SK-N-SH (cell line): ENCODE data around the gene KLC4. TPM values are rescaled to one million over a fixed set of nuclear protein-coding genes. Genes with fewer than 3 reads are reported as not detected.

Experiments
- CTCF ChIA-PET: fragments of 300-600, 350-600 bp; formaldehyde crosslinking; extraction: SDS; loops from one replicate; lab custom pipeline; 2021; lab: Yijun Ruan, JAX
- POLR2A ChIA-PET: fragments of 350-600 bp; sonication (Branson Sonifier 250); formaldehyde crosslinking; extraction: SDS; loops from one replicate; lab custom pipeline; 2020; ENCODE audit warnings: antibody characterized with exemption, inconsistent platforms; lab: Yijun Ruan, JAX
- DNase-seq: peaks from one replicate; pipeline ENCODE4 v3.0.0; 2012
- H2AFZ ChIP-seq: fragments of 200-600 bp; sonication (generic); 2 replicates; pipeline ENCODE4 v1.8.1; 2016; ENCODE audit warnings: antibody characterized with exemption, mild to moderate bottlenecking, low read depth
- H3F3A ChIP-seq: fragments of 200-600 bp; sonication (generic); replicated peaks from 2 replicates; pipeline ENCODE3; 2016; ENCODE audit warnings: antibody characterized with exemption, mild to moderate bottlenecking; ENCODE audit not compliant: insufficient read depth
- H3K27ac ChIP-seq, 2 experiments: fragments of 200-500 bp in 1 of 2; fragments of 200-600 bp in 1 of 2; sonication (Bioruptor generic) in 1 of 2; sonication (generic), shearing (Covaris generic) in 1 of 2; 2 replicates each; pipeline versions ENCODE4 v1.5.1 to v1.6.1; 2014 to 2016; ENCODE audit warnings: low read depth in 2 of 2, inconsistent platforms in 1 of 2, low read length in 1 of 2, mild to moderate bottlenecking in 1 of 2, mixed read lengths in 1 of 2
- H3K27me3 ChIP-seq: fragments of 200-600 bp; sonication (generic), shearing (Covaris generic); 2 replicates; pipeline ENCODE4 v1.6.1; 2016; ENCODE audit warnings: mixed run types; ENCODE audit not compliant: insufficient read depth
- H3K36me3 ChIP-seq, 2 experiments: fragments of 200-500 bp in 1 of 2; fragments of 200-600 bp in 1 of 2; sonication (Bioruptor generic) in 1 of 2; sonication (generic) in 1 of 2; replicated peaks in 1 of 2; 2 replicates each; pipeline versions ENCODE3 to v1.5.1; 2014 to 2016; ENCODE audit warnings: low read length in 1 of 2, mild to moderate bottlenecking in 1 of 2; ENCODE audit not compliant: insufficient read depth in 2 of 2, control insufficient read depth in 1 of 2
- H3K4me1 ChIP-seq, 2 experiments: fragments of 200-500 bp in 1 of 2; fragments of 200-600 bp in 1 of 2; sonication (Bioruptor generic) in 1 of 2; sonication (generic), shearing (Covaris generic) in 1 of 2; 2 replicates each; pipeline versions ENCODE4 v1.5.1 to v1.6.1; 2014 to 2016; ENCODE audit warnings: low read depth in 1 of 2, low read length in 1 of 2, mixed run types in 1 of 2; ENCODE audit not compliant: insufficient read depth in 2 of 2, control insufficient read depth in 1 of 2
- H3K4me2 ChIP-seq: fragments of 200-600 bp; sonication (generic), shearing (Covaris generic); 2 replicates; pipeline ENCODE4 v1.6.1; 2017; ENCODE audit warnings: mixed run types
- H3K4me3 ChIP-seq, 2 experiments: fragments of 200-500 bp in 1 of 2; fragments of 200-600 bp in 1 of 2; sonication (Bioruptor generic) in 1 of 2; sonication (generic), shearing (Covaris generic) in 1 of 2; 2 replicates each; pipeline versions ENCODE4 v1.5.1 to v1.8.1; 2014 to 2016; ENCODE audit warnings: low read depth in 2 of 2, inconsistent platforms in 1 of 2, low read length in 1 of 2, mild to moderate bottlenecking in 1 of 2, mixed read lengths in 1 of 2, moderate library complexity in 1 of 2
- H3K79me2 ChIP-seq: fragments of 200-600 bp; sonication (generic); 2 replicates; pipeline ENCODE4 v1.8.1; 2017; ENCODE audit warnings: mild to moderate bottlenecking; ENCODE audit not compliant: insufficient read depth
- H3K9ac ChIP-seq: fragments of 200-600 bp; sonication (generic); 2 replicates; pipeline ENCODE4 v1.6.1; 2017; ENCODE audit warnings: mixed run types
- H3K9me2 ChIP-seq: fragments of 200-600 bp; sonication (generic); 2 replicates; pipeline ENCODE4 v1.6.1; 2017; ENCODE audit warnings: mixed run types
- H3K9me3 ChIP-seq: fragments of 200-600 bp; sonication (generic); 2 replicates; pipeline ENCODE4 v1.6.1; 2017; ENCODE audit warnings: mixed run types, mild to moderate bottlenecking, moderate library complexity
- H4K20me1 ChIP-seq: fragments of 200-600 bp; sonication (generic); 2 replicates; pipeline ENCODE4 v1.6.1; 2017; ENCODE audit warnings: mild to moderate bottlenecking, mixed run types; ENCODE audit not compliant: insufficient read depth
- CHD2 ChIP-seq: fragments of 150-350 bp; IDR thresholded peaks from 2 replicates; pipeline ENCODE4 v1.6.1; 2018; ENCODE audit warnings: low read length; ENCODE audit not compliant: partially characterized antibody
- ELF1 ChIP-seq: IDR thresholded peaks from 2 replicates; pipeline ENCODE4 v1.4.0; 2012
- GABPA ChIP-seq: IDR thresholded peaks from 2 replicates; pipeline ENCODE4 v1.4.0; 2012; ENCODE audit warnings: low read depth, mild to moderate bottlenecking
- GATA2 ChIP-seq: sonication (generic); formaldehyde crosslinking; IDR thresholded peaks from 2 replicates; pipeline ENCODE4 v1.5.0; 2020; ENCODE audit warnings: mild to moderate bottlenecking, missing genetic modification reagents
- IRF3 ChIP-seq: fragments of 150-350 bp; IDR thresholded peaks from 2 replicates; pipeline ENCODE4 v1.6.1; 2016; ENCODE audit warnings: mild to moderate bottlenecking, low read depth, low read length
- JUND ChIP-seq: IDR thresholded peaks from 2 replicates; pipeline ENCODE4 v1.4.0; 2012
- NFIC ChIP-seq: IDR thresholded peaks from 2 replicates; pipeline ENCODE4 v1.4.0; 2012; ENCODE audit warnings: borderline replicate concordance
- NRF1 ChIP-seq: IDR thresholded peaks from 2 replicates; pipeline ENCODE4 v1.6.1; 2012; ENCODE audit warnings: low read depth, mild to moderate bottlenecking, low read length
- PBX3 ChIP-seq: IDR thresholded peaks from 2 replicates; pipeline ENCODE4; 2012
- RAD21 ChIP-seq: IDR thresholded peaks from 2 replicates; pipeline ENCODE4 v1.6.1; 2012; ENCODE audit warnings: mild to moderate bottlenecking, low read length
- RCOR1 ChIP-seq: fragments of 150-350 bp; IDR thresholded peaks from 2 replicates; pipeline ENCODE4 v1.6.1; 2017; ENCODE audit warnings: antibody characterized with exemption, low read length
- REST ChIP-seq: IDR thresholded peaks from 2 replicates; pipeline ENCODE4 v1.6.1; 2012; ENCODE audit warnings: mild to moderate bottlenecking, low read depth, low read length, moderate library complexity
- RFX5 ChIP-seq: IDR thresholded peaks from 2 replicates; pipeline ENCODE4 v1.6.1; 2012; ENCODE audit warnings: mild to moderate bottlenecking, improper control_type of control experiment, low read length
- SMC3 ChIP-seq: IDR thresholded peaks from 2 replicates; pipeline ENCODE4 v1.6.1; 2012; ENCODE audit warnings: low read depth, low read length, improper control_type of control experiment
- TCF12 ChIP-seq: IDR thresholded peaks from 2 replicates; pipeline ENCODE4 v1.4.0; 2012
- TEAD4 ChIP-seq: IDR thresholded peaks from 2 replicates; pipeline ENCODE4 v1.4.0; 2012; ENCODE audit warnings: mild to moderate bottlenecking, borderline replicate concordance; ENCODE audit not compliant: insufficient read depth
- USF2 ChIP-seq: fragments of 150-350 bp; IDR thresholded peaks from 2 replicates; pipeline ENCODE4 v1.6.1; 2017; ENCODE audit warnings: antibody characterized with exemption, low read length, low read depth, borderline replicate concordance
- YY1 ChIP-seq: IDR thresholded peaks from 2 replicates; pipeline ENCODE4 v1.4.0; 2012; ENCODE audit warnings: low read depth, mild to moderate bottlenecking
- WGBS: methylation state at CpG from one replicate; pipeline ENCODE4 v1.1.6; 2017; ENCODE audit warnings: low lambda C conversion rate; 5-methylcytosine and 5-hydroxymethylcytosine counted together
- polyA plus RNA-seq, 3 experiments: library from polyadenylated mRNA; depleted of rRNA; stranded (reverse); fragments of >200 nt; gene quantifications; 2 replicates each; pipeline ENCODE4 v1.2.3, GENCODE V29; 2012
- TF ChIP-seq, protein P1 (sequence below): fragments of 200-600 bp; sonication (generic); IDR thresholded peaks from 2 replicates; pipeline ENCODE4 v1.6.1; 2017; ENCODE audit warnings: antibody characterized with exemption, mild to moderate bottlenecking, moderate library complexity

KLC4 gene
- polyA plus RNA-seq, 1 of the 3 experiments (the other 2 are of a cell fraction) = 17.5 TPM

- TF ChIP-seq NFIC (no peak), TEAD4 (no peak), CHD2 (no peak)
Observed at GRCh38 chr6:43093436-43094289, 34.2 kb downstream of the KLC4 start (continued).

DNA sequence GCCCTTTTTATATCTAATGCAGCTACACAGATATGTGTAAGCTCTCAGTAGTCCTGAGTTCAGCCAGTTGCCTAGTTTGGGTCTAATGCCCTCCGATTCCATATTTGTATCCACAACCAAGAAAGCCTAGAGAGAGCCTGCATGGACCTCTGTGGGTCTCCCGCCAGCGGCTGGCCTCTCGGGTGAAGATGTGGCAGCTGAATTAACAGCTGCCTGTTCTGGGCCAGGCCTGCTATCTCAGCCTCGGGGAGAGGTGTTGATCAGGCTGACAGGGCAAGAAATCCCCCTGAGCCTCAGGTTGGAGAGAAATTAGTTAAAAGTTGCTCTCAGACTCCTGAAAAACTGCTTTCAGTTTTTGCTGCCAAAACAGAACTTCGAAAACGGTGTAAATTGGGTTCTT is 36.5 kb downstream of the KLC4 start:
- peak overlapping the region; percentile 64 to 73 for H3K27ac ChIP-seq
- no peak for TF ChIP-seq NRF1
- no peak for TF ChIP-seq REST
- TF ChIP-seq, protein P1, sequence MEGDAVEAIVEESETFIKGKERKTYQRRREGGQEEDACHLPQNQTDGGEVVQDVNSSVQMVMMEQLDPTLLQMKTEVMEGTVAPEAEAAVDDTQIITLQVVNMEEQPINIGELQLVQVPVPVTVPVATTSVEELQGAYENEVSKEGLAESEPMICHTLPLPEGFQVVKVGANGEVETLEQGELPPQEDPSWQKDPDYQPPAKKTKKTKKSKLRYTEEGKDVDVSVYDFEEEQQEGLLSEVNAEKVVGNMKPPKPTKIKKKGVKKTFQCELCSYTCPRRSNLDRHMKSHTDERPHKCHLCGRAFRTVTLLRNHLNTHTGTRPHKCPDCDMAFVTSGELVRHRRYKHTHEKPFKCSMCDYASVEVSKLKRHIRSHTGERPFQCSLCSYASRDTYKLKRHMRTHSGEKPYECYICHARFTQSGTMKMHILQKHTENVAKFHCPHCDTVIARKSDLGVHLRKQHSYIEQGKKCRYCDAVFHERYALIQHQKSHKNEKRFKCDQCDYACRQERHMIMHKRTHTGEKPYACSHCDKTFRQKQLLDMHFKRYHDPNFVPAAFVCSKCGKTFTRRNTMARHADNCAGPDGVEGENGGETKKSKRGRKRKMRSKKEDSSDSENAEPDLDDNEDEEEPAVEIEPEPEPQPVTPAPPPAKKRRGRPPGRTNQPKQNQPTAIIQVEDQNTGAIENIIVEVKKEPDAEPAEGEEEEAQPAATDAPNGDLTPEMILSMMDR = no peak
- TF ChIP-seq JUND = no peak
- no peak for TF ChIP-seq ELF1
- no peak for TF ChIP-seq USF2
- no peak for TF ChIP-seq RFX5
- no peak for TF ChIP-seq PBX3
- TF ChIP-seq GABPA = no peak
- no peak for TF ChIP-seq TCF12
- no peak for TF ChIP-seq CHD2
- TF ChIP-seq GATA2 (CRISPR knock-in tag) = no peak
- no peak for TF ChIP-seq TEAD4
- no peak for TF ChIP-seq RAD21
- TF ChIP-seq YY1 = no peak
- no peak for TF ChIP-seq IRF3
- TF ChIP-seq NFIC = no peak
- no peak for TF ChIP-seq RCOR1
- no peak for TF ChIP-seq SMC3
- no peak for DNase-seq
- no peaks in the 10 kb centered on the region for H3K27me3 ChIP-seq
- H3F3A ChIP-seq = peaks cover 39% of the 10 kb centered on the region
- 88% methylated on average over 7 of the region's 7 CpGs for WGBS
- no peaks in the 10 kb centered on the region for H3K9me2 ChIP-seq
- ChIA-PET POLR2A (no interaction called here), CTCF (interaction anchor here (1.0 to 2.9 kb wide), 5 partner anchors 8 to 48 kb away, joined by 3 to 12 read pairs (median 4); no protein-coding TSS in a partner anchor)
- no peaks in the 10 kb centered on the region for H3K9me3 ChIP-seq
- H4K20me1 ChIP-seq = no peaks in the 10 kb centered on the region; the same call in 1 of the 2 replicates
- no peak overlapping the region for H3K4me3 ChIP-seq
- peaks cover 95% of the 10 kb centered on the region for H3K79me2 ChIP-seq
- peak overlapping the region; percentile 66 for H3K4me2 ChIP-seq
- H3K36me3 ChIP-seq = peaks cover 0 to 6% of the 10 kb centered on the region in 2 experiments
- peak overlapping the region; percentile 22; the same call in 1 of the 2 replicates for H3K9ac ChIP-seq
- H3K4me1 ChIP-seq = peaks cover 25 to 54% of the 10 kb centered on the region in 2 experiments
- H2AFZ ChIP-seq = no peak overlapping the region
